HUES6 (cell line): ENCODE results near the gene CBL.
A peak's percentile ranks its signal among the peaks of the same experiment; 100 is the strongest.

Source experiments
- H3K27ac ChIP-seq: 2 replicates; pipeline ENCODE4 v1.7.0; 2013; ENCODE audit warnings: low read depth, mild to moderate bottlenecking, low read length, inconsistent platforms
- H3K27me3 ChIP-seq: 2 replicates; pipeline ENCODE4 v1.6.1; 2013; ENCODE audit warnings: low read length; ENCODE audit not compliant: control insufficient read depth, insufficient read depth
- H3K36me3 ChIP-seq: 2 replicates; pipeline ENCODE4 v1.6.1; 2013; ENCODE audit warnings: low read length; ENCODE audit not compliant: control insufficient read depth, insufficient read depth
- H3K4me1 ChIP-seq: 2 replicates; pipeline ENCODE4 v1.6.1; 2013; ENCODE audit warnings: low read length; ENCODE audit not compliant: control insufficient read depth, insufficient read depth
- H3K4me3 ChIP-seq: 2 replicates; pipeline ENCODE4 v1.5.1; 2013; ENCODE audit warnings: low read depth, low read length
- H3K9ac ChIP-seq: one replicate; pipeline ENCODE4 v1.6.1; 2013; ENCODE audit warnings: mild to moderate bottlenecking, low read length
- H3K9me3 ChIP-seq: 2 replicates; pipeline ENCODE4 v1.6.1; 2013; ENCODE audit warnings: low read depth, low read length; ENCODE audit not compliant: control insufficient read depth, insufficient read depth

The CBL gene

DNA sequence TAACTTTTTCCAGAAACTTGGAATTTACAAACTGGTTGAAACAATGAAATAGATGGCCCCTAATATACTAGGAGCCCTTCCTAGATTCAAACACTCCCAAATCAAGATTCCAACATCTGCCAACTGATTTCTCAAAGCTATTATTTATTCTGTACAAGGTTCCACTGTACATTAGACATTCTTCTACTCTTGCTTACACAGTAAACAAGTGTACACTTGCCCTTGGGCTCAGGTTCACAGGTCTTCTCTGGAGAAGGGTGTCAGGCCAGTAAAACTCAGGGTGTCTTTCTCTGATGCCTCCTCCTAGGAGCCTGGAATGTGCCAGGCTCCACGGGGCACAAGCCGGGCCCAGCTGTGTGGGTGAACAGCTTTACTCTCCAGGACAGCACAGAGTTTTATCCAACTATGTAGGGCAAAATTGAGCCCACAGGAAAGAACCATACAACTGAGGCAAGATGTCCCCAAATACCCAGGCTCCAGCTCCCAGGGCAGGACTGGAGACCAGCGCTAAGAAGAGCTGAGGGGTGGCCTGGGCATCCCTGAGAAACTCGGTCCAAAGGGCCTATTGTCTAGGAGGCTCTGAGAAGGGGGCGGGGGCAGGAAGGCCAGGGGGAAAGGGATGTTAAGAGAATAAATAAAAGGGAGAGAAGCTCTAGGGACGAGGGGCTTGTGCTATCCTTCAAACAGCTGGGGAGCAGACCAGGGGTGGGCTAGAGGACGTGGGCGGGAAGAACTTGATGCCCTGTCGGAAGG lies 149.1 kb downstream of the CBL start:
- Histone ChIP-seq H3K4me1 (peaks cover 4% of the 10 kb centered on the region; the same call in 1 of the 2 replicates), H3K4me3 (no peak overlapping the region), H3K9me3 (no peaks in the 10 kb centered on the region), H3K9ac (no peak overlapping the region), H3K27ac (no peak overlapping the region), H3K27me3 (peaks cover 25% of the 10 kb centered on the region), H3K36me3 (no peaks in the 10 kb centered on the region; the same call in 1 of the 2 replicates)

DNA sequence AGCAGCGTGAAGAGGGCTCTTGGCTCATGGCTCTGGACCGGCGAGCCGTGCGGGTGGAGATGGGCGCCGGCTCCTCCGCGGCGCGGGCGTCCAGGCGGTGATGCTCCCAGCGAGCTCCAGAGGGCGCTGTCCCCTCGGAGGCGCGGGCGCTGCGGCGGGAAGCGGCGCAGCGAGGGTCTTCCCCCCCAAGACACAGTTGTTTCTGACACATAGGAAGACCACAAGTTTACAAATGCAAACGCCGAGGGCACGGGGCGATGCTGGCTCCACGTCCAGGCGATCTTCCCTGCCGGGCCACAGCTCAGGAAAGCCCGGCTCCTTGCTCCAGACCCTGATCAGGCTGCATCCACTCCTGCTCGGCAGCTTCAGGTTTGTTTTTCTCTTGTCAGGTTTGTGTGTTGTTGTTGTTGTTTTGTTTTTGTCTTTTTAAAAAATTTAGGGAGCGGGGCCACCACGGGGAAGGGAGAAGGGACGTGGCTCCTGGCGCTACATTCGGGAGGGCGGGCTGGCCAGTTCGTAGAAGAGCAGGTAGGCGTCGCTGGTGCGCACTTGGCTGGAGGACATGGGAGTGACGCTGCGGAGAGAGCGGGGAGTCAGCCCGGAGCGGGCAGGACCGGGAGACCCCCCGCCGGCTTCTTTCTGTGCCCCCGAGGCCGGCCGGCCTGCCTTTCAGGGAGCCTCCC lies 150.4 kb downstream of the CBL start:
- H3K27ac ChIP-seq: no peak overlapping the region
- peak overlapping the region; percentile 64 for H3K9ac ChIP-seq
- no peaks in the 10 kb centered on the region; the same call in 1 of the 2 replicates for H3K36me3 ChIP-seq
- peaks cover 15% of the 10 kb centered on the region for H3K4me1 ChIP-seq
- no peaks in the 10 kb centered on the region for H3K9me3 ChIP-seq
- H3K27me3 ChIP-seq: peaks cover 25% of the 10 kb centered on the region
- peak overlapping the region; percentile 69 for H3K4me3 ChIP-seq

DNA sequence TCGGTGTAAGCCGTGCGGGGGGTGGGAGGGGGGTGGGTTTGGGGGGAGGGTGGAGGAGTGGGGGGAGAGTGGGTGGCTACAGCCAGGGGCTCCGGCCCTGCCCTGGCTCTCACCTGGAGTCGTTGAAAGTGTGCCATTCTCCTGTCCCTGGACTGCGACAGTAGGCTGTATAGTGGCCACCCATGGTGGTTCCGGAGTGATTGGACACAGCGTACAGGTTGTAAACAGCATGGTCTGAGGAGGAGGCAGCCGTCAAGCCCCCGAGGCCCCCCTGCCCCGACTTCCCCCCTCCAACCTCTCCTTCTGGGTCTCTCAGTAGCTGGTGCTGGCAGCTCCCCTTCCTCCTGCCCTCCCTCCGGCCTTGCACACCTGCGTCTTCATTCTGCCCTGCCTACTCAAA lies 150.9 kb downstream of the CBL start:
- no peaks in the 10 kb centered on the region for H3K9me3 ChIP-seq
- no peak overlapping the region for H3K27ac ChIP-seq
- H3K4me3 ChIP-seq: peak overlapping the region; percentile 69; the same call in 1 of the 2 replicates
- H3K36me3 ChIP-seq: no peaks in the 10 kb centered on the region; the same call in 1 of the 2 replicates
- peaks cover 30% of the 10 kb centered on the region for H3K27me3 ChIP-seq
- H3K9ac ChIP-seq: no peak overlapping the region
- peaks cover 21% of the 10 kb centered on the region for H3K4me1 ChIP-seq
